PFSK-1 (cell line): ENCODE data around the gene PPP2R2C.

Experiments used
- FOXP2 ChIP-seq: optimal IDR thresholded peaks from 2 replicates; pipeline ENCODE3; 2011; ENCODE audit warnings: borderline replicate concordance, control low read depth, inconsistent platforms; ENCODE audit not compliant: insufficient read depth; ENCODE audit errors: extremely low read length, extremely low read depth
- POLR2AphosphoS5 ChIP-seq: IDR thresholded peaks from 2 replicates; pipeline ENCODE4 v1.6.1; 2012; ENCODE audit warnings: low read depth, mild to moderate bottlenecking, control low read depth, low read length, moderate library complexity
- SIN3A ChIP-seq: IDR thresholded peaks from 2 replicates; pipeline ENCODE4 v1.6.1; 2012; ENCODE audit warnings: mild to moderate bottlenecking, low read length, moderate library complexity, borderline replicate concordance; ENCODE audit not compliant: insufficient read depth
- TAF1 ChIP-seq: IDR thresholded peaks from 2 replicates; pipeline ENCODE4 v1.6.1; 2012; ENCODE audit warnings: low read length, control low read depth, borderline replicate concordance; ENCODE audit not compliant: insufficient read depth
- TF ChIP-seq, protein P1 (sequence below), 2 experiments: IDR thresholded peaks; 2 replicates each; pipeline versions ENCODE4 v1.6.1 to v1.8.0; 2011 to 2012; ENCODE audit warnings: low read depth in 2 of 2, low read length in 2 of 2, control low read depth in 1 of 2, inconsistent platforms in 1 of 2, mild to moderate bottlenecking in 1 of 2, moderate library complexity in 1 of 2; ENCODE audit not compliant: insufficient read depth in 1 of 2

DNA sequence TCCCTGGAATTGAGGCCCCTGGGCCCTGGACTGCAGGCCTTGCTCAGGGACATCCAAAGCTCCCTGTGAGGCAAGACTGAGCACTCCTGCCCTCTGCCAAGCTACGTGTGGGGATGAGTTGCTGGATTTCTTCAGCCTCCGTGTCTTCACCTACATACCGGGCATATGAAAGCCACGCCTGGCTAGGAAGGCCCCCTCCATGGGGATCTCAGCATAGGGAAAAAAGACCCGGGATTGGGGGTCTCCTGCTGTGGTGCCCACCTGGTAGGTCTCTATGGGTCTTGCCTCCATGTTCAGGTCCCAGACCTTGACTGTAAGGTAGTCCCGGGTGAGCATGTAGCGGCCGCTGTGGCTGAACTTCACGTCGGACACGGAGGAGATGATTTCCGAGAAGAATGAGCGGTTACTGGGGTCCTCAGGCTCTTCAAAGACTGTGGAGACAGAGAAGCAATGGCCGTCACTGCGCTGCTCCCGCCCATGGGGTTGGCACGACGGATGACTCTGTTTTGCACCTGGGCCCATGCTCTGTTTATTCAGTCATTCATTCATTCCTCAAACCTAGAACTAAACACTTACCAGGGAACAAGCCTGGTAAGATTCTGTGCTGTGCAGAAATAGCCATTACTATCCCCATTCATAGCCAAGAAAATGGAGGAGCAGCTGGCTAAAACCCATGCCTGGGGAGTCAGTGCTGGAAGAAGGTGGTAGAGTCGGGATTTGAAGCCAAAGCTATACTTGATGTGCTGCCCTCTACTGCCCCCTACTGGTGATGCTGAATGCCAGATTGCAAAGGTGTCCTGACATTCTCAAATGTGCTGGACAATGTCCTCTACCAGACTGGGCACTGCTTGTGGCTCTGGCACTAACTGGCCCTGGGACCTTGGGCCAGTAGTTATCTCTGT lies 138.9 kb downstream of the PPP2R2C start:
- no peak for TF ChIP-seq POLR2AphosphoS5
- TF ChIP-seq SIN3A, result no peak
- TF ChIP-seq TAF1, result no peak
- TF ChIP-seq, protein P1, sequence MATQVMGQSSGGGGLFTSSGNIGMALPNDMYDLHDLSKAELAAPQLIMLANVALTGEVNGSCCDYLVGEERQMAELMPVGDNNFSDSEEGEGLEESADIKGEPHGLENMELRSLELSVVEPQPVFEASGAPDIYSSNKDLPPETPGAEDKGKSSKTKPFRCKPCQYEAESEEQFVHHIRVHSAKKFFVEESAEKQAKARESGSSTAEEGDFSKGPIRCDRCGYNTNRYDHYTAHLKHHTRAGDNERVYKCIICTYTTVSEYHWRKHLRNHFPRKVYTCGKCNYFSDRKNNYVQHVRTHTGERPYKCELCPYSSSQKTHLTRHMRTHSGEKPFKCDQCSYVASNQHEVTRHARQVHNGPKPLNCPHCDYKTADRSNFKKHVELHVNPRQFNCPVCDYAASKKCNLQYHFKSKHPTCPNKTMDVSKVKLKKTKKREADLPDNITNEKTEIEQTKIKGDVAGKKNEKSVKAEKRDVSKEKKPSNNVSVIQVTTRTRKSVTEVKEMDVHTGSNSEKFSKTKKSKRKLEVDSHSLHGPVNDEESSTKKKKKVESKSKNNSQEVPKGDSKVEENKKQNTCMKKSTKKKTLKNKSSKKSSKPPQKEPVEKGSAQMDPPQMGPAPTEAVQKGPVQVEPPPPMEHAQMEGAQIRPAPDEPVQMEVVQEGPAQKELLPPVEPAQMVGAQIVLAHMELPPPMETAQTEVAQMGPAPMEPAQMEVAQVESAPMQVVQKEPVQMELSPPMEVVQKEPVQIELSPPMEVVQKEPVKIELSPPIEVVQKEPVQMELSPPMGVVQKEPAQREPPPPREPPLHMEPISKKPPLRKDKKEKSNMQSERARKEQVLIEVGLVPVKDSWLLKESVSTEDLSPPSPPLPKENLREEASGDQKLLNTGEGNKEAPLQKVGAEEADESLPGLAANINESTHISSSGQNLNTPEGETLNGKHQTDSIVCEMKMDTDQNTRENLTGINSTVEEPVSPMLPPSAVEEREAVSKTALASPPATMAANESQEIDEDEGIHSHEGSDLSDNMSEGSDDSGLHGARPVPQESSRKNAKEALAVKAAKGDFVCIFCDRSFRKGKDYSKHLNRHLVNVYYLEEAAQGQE (IDR thresholded peaks at IDR 0.05; ENCODE audit: insufficient read depth in 1 of 2, low read depth in 2 of 2, low read length in 2 of 2), result no peak
- no peak for TF ChIP-seq FOXP2
